ENCODE measurements around the gene AGER. TPM values are rescaled to one million over a fixed set of nuclear protein-coding genes. Genes with fewer than 3 reads are reported as not detected.

The AGER gene
- total and polyA plus RNA-seq, 2 donors (not counting 1 experiment from before 2014, with no cell fraction given), result 29.9 to 38.8 TPM

GRCh38 chr6:32195652-32195901, 11.5 kb upstream of the AGER start:
- TF ChIP-seq CTCF (IDR thresholded peaks at IDR 0.05) (peak; percentile 55), EZH2 (IDR thresholded peaks at IDR 0.05; ENCODE audit: borderline replicate concordance, insufficient read depth, low read depth, low read length, poor library complexity, severe bottlenecking) (no peak)
- Histone ChIP-seq H3K9me3 (ENCODE audit: control extremely low read depth in 1 of 3, control insufficient read depth in 2 of 3, insufficient read depth in 1 of 3, low read length in 2 of 3) (no peaks in the 10 kb centered on the region), H3K27ac (ENCODE audit: low read length in 2 of 2) (peak overlapping the region; percentile 99 to 100), H3K27me3 (replicated peaks in 1 of 4; ENCODE audit: control extremely low read depth in 1 of 4, control insufficient read depth in 3 of 4, insufficient read depth in 4 of 4, low read length in 3 of 4) (no peaks in the 10 kb centered on the region), H4K20me1 (ENCODE audit: control insufficient read depth, insufficient read depth, low read length, poor library complexity, severe bottlenecking) (no peaks in the 10 kb centered on the region), H3K4me2 (replicated peaks; ENCODE audit: low read depth, low read length, poor library complexity, severe bottlenecking) (peak overlapping the region; percentile 91), H3K36me3 (replicated peaks in 1 of 2; ENCODE audit: control extremely low read depth in 1 of 2, control insufficient read depth in 1 of 2, extremely low read depth in 1 of 2, insufficient read depth in 2 of 2, low read length in 1 of 2) (peaks cover 0 to 13% of the 10 kb centered on the region in 2 experiments), H3K4me3 (ENCODE audit: control extremely low read depth in 1 of 5, extremely low read depth in 1 of 5, insufficient read depth in 1 of 5, low read depth in 2 of 5, low read length in 4 of 5) (peak overlapping the region in 4 of 5 experiments; percentile 89 to 99 (median 94)), H2AFZ (ENCODE audit: insufficient read depth, low read depth, low read length, poor library complexity, severe bottlenecking) (peak overlapping the region; percentile 34), H3K9ac (ENCODE audit: low read length) (peak overlapping the region; percentile 99), H3K4me1 (ENCODE audit: control insufficient read depth in 2 of 2, insufficient read depth in 2 of 2, low read length in 2 of 2) (peaks cover 40 to 56% of the 10 kb centered on the region in 2 donors), H3K79me2 (ENCODE audit: control insufficient read depth, insufficient read depth, low read length) (peaks cover 26% of the 10 kb centered on the region)
- Mint-ChIP-seq H3K27ac (peak overlapping the region; percentile 99), H3K9me3 (ENCODE audit: insufficient read depth) (no peaks in the 10 kb centered on the region), H3K27me3 (no peaks in the 10 kb centered on the region), H3K4me1 (peaks cover 58% of the 10 kb centered on the region), H3K4me3 (peak overlapping the region; percentile 95)
- CTCF ChIA-PET, result interaction anchor here (0.5 to 1.8 kb wide), 15 partner anchors 11 to 600 kb away, joined by 3 to 9 read pairs (median 3); partner anchors contain the start of genes AGPAT1, ATF6B and FKBPL
- under 1% methylated on average over 25 of the region's 25 CpGs for WGBS (ENCODE audit: insufficient coverage)
- intact Hi-C loops (cut with micrococcal nuclease), result loop anchor here (1.0 to 10.0 kb wide), 12 partner anchors 17 to 1013 kb away; partner anchors contain the start of genes BAG6, CLIC1, CSNK2B and EHMT2
- ATAC-seq (ENCODE audit: low read depth) (peak; percentile 83), DNase-seq (no peak)
- POLR2A ChIA-PET, result interaction anchor here (0.6 to 1.8 kb wide), 13 partner anchors 15 to 1547 kb away, joined by 3 to 25 read pairs (median 4); partner anchors contain the start of genes AGPAT1, ATF6B, FKBPL and HLA-DRA
